ENCODE measurements around the gene CHPT1.
A peak's percentile ranks its signal among the peaks of the same experiment; 100 is the strongest.

Gene CHPT1

GRCh38 chr12:101686176-101686575 lies 11.3 kb upstream of the CHPT1 start:
- no peak for FAIRE-seq

- no peak for FAIRE-seq
Measured at GRCh38 chr12:101690544-101691098, 6.8 kb upstream of the CHPT1 start.

- FAIRE-seq = no peak
Measured at GRCh38 chr12:101691503-101692096, 5.8 kb upstream of the CHPT1 start.

- no peak for FAIRE-seq
Measured at GRCh38 chr12:101694297-101694848, 3.1 kb upstream of the CHPT1 start.

- FAIRE-seq = no peak
Measured at GRCh38 chr12:101694986-101695385, 2.5 kb upstream of the CHPT1 start.

GRCh38 chr12:101695706-101696105 lies 1.7 kb upstream of the CHPT1 start:
- no peak for FAIRE-seq

- no peak for FAIRE-seq
Measured at GRCh38 chr12:101696251-101697196, 916 bp upstream of the CHPT1 start.

- FAIRE-seq = peak; percentile 5
Measured at GRCh38 chr12:101697930-101698799, 725 bp downstream of the CHPT1 start.

GRCh38 chr12:101698800-101699347 lies 1.4 kb downstream of the CHPT1 start:
- FAIRE-seq = no peak

GRCh38 chr12:101700299-101700820 lies 2.9 kb downstream of the CHPT1 start:
- FAIRE-seq = no peak

- FAIRE-seq = no peak
Measured at GRCh38 chr12:101703487-101703886, 6.0 kb downstream of the CHPT1 start.

- FAIRE-seq = no peak
Measured at GRCh38 chr12:101706403-101706802, 9.0 kb downstream of the CHPT1 start.

- FAIRE-seq = no peak
Measured at GRCh38 chr12:101707131-101707782, 9.8 kb downstream of the CHPT1 start.

- no peak for FAIRE-seq
Measured at GRCh38 chr12:101710288-101710687, 12.8 kb downstream of the CHPT1 start.

GRCh38 chr12:101713059-101713682 lies 15.7 kb downstream of the CHPT1 start:
- FAIRE-seq = no peak

GRCh38 chr12:101713930-101714329 lies 16.5 kb downstream of the CHPT1 start:
- no peak for FAIRE-seq

- FAIRE-seq = no peak
Measured at GRCh38 chr12:101714877-101715444, 17.5 kb downstream of the CHPT1 start.

GRCh38 chr12:101719566-101719965 lies 22.1 kb downstream of the CHPT1 start:
- FAIRE-seq = no peak

- FAIRE-seq = peak; percentile 53
Measured at GRCh38 chr12:101720118-101720517, 22.7 kb downstream of the CHPT1 start.

GRCh38 chr12:101722392-101722791 lies 25.0 kb downstream of the CHPT1 start:
- FAIRE-seq = no peak

GRCh38 chr12:101727098-101727497 lies 29.7 kb downstream of the CHPT1 start:
- no peak for FAIRE-seq
